Measurements from ENCODE around the gene CD44.

CD44 gene

GRCh38 chr11:35114906-35115687 is 23.9 kb upstream of the CD44 start:
- Histone ChIP-seq H4K20me1 (ENCODE audit: insufficient read depth) (no peaks in the 10 kb centered on the region), H3K4me3 (IDR thresholded peaks at IDR 0.05; ENCODE audit: insufficient read depth, low read depth, low read length) (no peak overlapping the region), H3K36me3 (ENCODE audit: insufficient read depth) (no peaks in the 10 kb centered on the region), H3K27me3 (ENCODE audit: insufficient read depth, low read depth) (no peaks in the 10 kb centered on the region), H3K4me2 (no peak overlapping the region), H3K9ac (no peak overlapping the region), H3K79me2 (ENCODE audit: insufficient read depth, low read depth) (no peaks in the 10 kb centered on the region), H2AFZ (ENCODE audit: low read depth) (no peak overlapping the region), H3K4me1 (ENCODE audit: low read depth, poor library complexity, severe bottlenecking) (no peaks in the 10 kb centered on the region), H3K27ac (no peak overlapping the region)
- no peak for TF ChIP-seq CTCF (conservative IDR thresholded peaks at IDR 0.05; ENCODE audit: low read depth, low read length)

GRCh38 chr11:35115688-35116030 is 23.3 kb upstream of the CD44 start:
- no peaks in the 10 kb centered on the region for H3K36me3 ChIP-seq (ENCODE audit: insufficient read depth)
- H3K27ac ChIP-seq: no peak overlapping the region
- no peak overlapping the region for H2AFZ ChIP-seq (ENCODE audit: low read depth)
- H3K9ac ChIP-seq: no peak overlapping the region
- H3K4me1 ChIP-seq (ENCODE audit: low read depth, poor library complexity, severe bottlenecking): no peaks in the 10 kb centered on the region
- H3K27me3 ChIP-seq (ENCODE audit: insufficient read depth, low read depth): no peaks in the 10 kb centered on the region
- no peaks in the 10 kb centered on the region for H4K20me1 ChIP-seq (ENCODE audit: insufficient read depth)
- H3K79me2 ChIP-seq (ENCODE audit: insufficient read depth, low read depth): no peaks in the 10 kb centered on the region
- TF ChIP-seq CTCF (conservative IDR thresholded peaks at IDR 0.05; ENCODE audit: low read depth, low read length): no peak
- H3K4me3 ChIP-seq (IDR thresholded peaks at IDR 0.05; ENCODE audit: insufficient read depth, low read depth, low read length): no peak overlapping the region
- no peak overlapping the region for H3K4me2 ChIP-seq

- Histone ChIP-seq H3K4me3 (IDR thresholded peaks at IDR 0.05; ENCODE audit: insufficient read depth, low read depth, low read length) (no peak overlapping the region), H3K36me3 (ENCODE audit: insufficient read depth) (no peaks in the 10 kb centered on the region), H3K79me2 (ENCODE audit: insufficient read depth, low read depth) (no peaks in the 10 kb centered on the region), H3K4me2 (no peak overlapping the region), H3K9ac (no peak overlapping the region), H2AFZ (ENCODE audit: low read depth) (no peak overlapping the region), H3K4me1 (ENCODE audit: low read depth, poor library complexity, severe bottlenecking) (no peaks in the 10 kb centered on the region), H4K20me1 (ENCODE audit: insufficient read depth) (no peaks in the 10 kb centered on the region), H3K27ac (no peak overlapping the region), H3K27me3 (ENCODE audit: insufficient read depth, low read depth) (no peaks in the 10 kb centered on the region)
- no peak for TF ChIP-seq CTCF (conservative IDR thresholded peaks at IDR 0.05; ENCODE audit: low read depth, low read length)
Observed at GRCh38 chr11:35116245-35116644, 22.7 kb upstream of the CD44 start.

GRCh38 chr11:35116762-35117640 is 22.0 kb upstream of the CD44 start:
- Histone ChIP-seq H3K4me1 (ENCODE audit: low read depth, poor library complexity, severe bottlenecking) (no peaks in the 10 kb centered on the region), H3K79me2 (ENCODE audit: insufficient read depth, low read depth) (no peaks in the 10 kb centered on the region), H3K4me2 (no peak overlapping the region), H2AFZ (ENCODE audit: low read depth) (no peak overlapping the region), H3K4me3 (IDR thresholded peaks at IDR 0.05; ENCODE audit: insufficient read depth, low read depth, low read length) (no peak overlapping the region), H3K27ac (no peak overlapping the region), H3K27me3 (ENCODE audit: insufficient read depth, low read depth) (no peaks in the 10 kb centered on the region), H4K20me1 (ENCODE audit: insufficient read depth) (no peaks in the 10 kb centered on the region), H3K36me3 (ENCODE audit: insufficient read depth) (no peaks in the 10 kb centered on the region), H3K9ac (no peak overlapping the region)
- TF ChIP-seq CTCF (conservative IDR thresholded peaks at IDR 0.05; ENCODE audit: low read depth, low read length): no peak

Data from KMS-11 (cell line).